Measurements from ENCODE around the gene LDHAL6B.

LDHAL6B gene

GRCh38 chr15:59203657-59204056 is 3.0 kb upstream of the LDHAL6B start:
- FAIRE-seq (no peak), DNase-seq (ENCODE audit: insufficient read length, low spot score) (no peak)
- TF ChIP-seq, protein P1, sequence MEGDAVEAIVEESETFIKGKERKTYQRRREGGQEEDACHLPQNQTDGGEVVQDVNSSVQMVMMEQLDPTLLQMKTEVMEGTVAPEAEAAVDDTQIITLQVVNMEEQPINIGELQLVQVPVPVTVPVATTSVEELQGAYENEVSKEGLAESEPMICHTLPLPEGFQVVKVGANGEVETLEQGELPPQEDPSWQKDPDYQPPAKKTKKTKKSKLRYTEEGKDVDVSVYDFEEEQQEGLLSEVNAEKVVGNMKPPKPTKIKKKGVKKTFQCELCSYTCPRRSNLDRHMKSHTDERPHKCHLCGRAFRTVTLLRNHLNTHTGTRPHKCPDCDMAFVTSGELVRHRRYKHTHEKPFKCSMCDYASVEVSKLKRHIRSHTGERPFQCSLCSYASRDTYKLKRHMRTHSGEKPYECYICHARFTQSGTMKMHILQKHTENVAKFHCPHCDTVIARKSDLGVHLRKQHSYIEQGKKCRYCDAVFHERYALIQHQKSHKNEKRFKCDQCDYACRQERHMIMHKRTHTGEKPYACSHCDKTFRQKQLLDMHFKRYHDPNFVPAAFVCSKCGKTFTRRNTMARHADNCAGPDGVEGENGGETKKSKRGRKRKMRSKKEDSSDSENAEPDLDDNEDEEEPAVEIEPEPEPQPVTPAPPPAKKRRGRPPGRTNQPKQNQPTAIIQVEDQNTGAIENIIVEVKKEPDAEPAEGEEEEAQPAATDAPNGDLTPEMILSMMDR (IDR thresholded peaks at IDR 0.05; ENCODE audit: insufficient read depth, missing control alignments) = no peak

DNA sequence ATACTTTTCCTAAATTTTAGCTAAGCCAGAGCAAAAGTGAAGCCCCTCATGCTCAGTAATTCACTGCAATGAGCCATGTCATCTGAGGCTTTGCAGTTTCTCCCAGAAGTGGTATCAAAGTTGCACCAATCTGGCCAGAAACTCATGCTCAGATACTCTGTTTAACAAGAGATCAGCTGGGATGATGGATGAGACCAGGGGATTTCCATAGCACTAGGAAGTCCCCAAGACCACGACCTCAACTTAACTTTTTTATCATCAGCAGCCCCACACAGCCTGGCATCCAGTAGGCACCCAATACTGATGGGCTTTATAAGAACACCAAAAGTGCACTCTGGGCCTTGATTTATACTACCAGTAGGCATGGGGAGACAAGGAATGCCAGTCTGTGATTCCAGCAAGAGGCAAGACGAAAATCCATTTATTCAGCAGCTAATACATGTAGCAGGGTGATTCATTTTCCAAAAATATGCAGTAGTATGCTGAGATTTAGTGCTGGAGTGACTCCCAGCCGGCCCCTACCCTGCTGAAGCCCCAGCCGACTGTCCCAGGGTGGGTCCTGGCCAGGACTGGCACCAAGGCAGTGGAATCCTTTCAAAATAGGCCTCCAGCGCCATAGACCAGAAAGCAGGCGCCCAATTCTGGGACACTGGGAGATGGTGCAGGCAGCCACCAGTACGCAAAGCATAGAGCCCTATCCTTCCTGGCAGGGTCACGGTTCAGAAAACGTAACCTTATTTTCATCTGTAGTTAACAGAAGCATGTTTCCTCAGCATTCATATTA is 612 bp upstream of the LDHAL6B start:
- DNase-seq (ENCODE audit: insufficient read length, low spot score) = no peak
- FAIRE-seq = no peak
- TF ChIP-seq, protein P1 (IDR thresholded peaks at IDR 0.05; ENCODE audit: insufficient read depth, missing control alignments) = no peak

DNA sequence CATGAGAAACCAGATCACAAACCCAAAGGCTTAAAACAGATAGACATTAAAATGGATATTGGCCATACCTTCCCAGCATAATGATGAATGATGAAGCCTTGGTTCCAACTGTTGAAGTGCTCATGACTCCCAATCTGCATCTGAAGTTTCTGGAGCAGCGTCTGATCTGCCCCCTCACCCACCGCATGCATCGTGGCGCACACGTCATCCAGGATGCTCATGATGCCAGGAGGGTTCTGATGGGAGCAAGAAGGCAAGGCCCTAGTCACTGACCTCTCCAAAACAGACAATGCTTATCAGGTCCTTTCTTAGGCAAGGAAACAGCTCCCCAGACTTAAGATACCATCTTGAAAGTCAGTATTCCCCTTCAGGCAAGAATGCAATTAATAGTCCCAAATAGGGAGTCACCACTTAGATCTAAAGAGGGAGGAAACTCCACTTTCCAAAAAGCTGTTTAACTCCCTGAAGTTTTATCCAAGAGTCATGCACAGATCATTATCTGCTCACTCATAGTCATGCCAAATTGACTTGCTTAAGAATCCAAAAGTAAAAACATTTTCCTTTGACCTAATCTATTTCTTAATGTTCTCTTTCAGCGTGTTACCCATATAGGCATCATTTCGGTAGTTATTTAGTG is 2.1 kb downstream of the LDHAL6B start:
- DNase-seq (ENCODE audit: insufficient read length, low spot score) (no peak), FAIRE-seq (no peak)
- TF ChIP-seq, protein P1 (IDR thresholded peaks at IDR 0.05; ENCODE audit: insufficient read depth, missing control alignments) = no peak

DNA sequence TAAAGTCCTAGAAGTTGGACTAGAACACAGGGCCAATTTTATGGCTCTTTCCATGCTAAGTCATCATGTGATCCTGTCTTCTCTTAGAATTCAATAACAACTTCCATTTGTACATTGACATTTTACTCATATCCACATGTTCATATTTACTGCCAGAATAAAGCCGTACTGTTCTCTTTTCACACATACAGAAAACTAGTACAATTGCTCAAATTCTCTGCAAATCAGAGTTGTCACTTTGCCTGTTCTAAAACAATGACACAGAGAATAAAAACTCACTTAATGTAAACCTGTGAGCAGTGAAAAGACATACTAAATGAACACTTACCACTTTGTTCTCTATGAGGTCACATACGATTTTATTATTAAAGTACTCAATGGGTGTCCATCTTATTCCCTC is 3.5 kb downstream of the LDHAL6B start:
- TF ChIP-seq, protein P1 (IDR thresholded peaks at IDR 0.05; ENCODE audit: insufficient read depth, missing control alignments) = no peak
- DNase-seq (ENCODE audit: insufficient read length, low spot score) = no peak
- no peak for FAIRE-seq

DNA sequence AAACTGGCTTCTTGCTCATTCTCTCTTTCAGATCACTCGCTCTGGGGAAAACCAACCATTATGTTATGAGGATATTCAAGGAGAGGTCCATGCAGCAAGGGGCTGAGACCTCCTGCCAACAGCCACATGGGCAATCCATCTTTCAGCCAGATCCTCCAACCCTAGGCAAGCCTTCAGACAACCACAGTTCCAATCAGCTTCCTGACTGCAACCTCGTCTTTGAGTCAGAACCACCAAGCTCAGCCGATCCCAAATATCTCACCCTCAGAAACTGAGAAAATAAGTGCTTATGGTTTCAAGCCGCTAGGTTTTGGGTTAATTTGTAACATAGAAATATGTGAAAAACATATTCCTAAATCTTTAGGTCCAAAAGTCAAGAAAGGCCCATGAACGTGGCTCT is 10.3 kb downstream of the LDHAL6B start:
- TF ChIP-seq, protein P1 (IDR thresholded peaks at IDR 0.05; ENCODE audit: insufficient read depth, missing control alignments) = no peak
- FAIRE-seq = no peak
- DNase-seq (ENCODE audit: insufficient read length, low spot score) = no peak

DNA sequence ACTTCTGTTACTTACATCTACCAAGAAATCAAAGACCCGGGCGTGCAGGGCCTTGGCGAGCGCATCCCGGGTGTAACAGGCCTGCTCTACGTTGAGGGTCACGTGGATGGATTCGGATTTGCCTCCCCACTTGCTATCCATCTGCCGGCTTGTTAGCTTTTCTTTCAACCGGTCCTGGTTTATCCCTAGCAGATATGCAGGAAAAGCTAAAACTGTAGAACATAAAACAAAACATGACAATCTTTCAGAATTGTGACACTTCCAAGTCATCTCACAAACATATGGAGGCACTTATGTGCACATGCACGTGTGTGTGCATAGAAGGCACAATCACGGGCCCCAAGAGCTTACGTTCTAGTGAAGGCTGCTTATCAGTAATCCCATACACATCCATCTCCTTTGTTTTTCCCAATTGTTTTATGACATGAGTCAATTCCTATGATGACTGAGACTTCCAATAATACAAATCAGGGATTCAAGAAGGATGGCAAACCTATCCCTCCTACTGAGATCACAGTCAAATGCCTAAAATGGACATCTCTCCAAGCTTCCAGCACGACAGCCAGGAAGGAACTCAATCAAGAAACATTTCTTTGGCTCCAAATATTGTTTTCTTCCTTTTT is 11.3 kb downstream of the LDHAL6B start:
- no peak for DNase-seq (ENCODE audit: insufficient read length, low spot score)
- no peak for FAIRE-seq
- TF ChIP-seq, protein P1 (IDR thresholded peaks at IDR 0.05; ENCODE audit: insufficient read depth, missing control alignments) = no peak

All from D721Med (cell line).